Activated CD4-positive, alpha-beta T cell treated with anti-CD3 and anti-CD28 coated beads, Interleukin-2, amount 50 U/mL, for 16 hours (primary cell): ENCODE data around the gene STK31.
"Not testable (repeated sequence)": the region's sequence is repeated elsewhere in the genome, so short reads cannot be mapped to it uniquely, and the experiment has no call there.

Experiments used
- DNase-seq: peaks from one replicate; pipeline ENCODE4 v3.0.0-alpha.2; 2020

Gene STK31, protein sequence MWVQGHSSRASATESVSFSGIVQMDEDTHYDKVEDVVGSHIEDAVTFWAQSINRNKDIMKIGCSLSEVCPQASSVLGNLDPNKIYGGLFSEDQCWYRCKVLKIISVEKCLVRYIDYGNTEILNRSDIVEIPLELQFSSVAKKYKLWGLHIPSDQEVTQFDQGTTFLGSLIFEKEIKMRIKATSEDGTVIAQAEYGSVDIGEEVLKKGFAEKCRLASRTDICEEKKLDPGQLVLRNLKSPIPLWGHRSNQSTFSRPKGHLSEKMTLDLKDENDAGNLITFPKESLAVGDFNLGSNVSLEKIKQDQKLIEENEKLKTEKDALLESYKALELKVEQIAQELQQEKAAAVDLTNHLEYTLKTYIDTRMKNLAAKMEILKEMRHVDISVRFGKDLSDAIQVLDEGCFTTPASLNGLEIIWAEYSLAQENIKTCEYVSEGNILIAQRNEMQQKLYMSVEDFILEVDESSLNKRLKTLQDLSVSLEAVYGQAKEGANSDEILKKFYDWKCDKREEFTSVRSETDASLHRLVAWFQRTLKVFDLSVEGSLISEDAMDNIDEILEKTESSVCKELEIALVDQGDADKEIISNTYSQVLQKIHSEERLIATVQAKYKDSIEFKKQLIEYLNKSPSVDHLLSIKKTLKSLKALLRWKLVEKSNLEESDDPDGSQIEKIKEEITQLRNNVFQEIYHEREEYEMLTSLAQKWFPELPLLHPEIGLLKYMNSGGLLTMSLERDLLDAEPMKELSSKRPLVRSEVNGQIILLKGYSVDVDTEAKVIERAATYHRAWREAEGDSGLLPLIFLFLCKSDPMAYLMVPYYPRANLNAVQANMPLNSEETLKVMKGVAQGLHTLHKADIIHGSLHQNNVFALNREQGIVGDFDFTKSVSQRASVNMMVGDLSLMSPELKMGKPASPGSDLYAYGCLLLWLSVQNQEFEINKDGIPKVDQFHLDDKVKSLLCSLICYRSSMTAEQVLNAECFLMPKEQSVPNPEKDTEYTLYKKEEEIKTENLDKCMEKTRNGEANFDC

DNA sequence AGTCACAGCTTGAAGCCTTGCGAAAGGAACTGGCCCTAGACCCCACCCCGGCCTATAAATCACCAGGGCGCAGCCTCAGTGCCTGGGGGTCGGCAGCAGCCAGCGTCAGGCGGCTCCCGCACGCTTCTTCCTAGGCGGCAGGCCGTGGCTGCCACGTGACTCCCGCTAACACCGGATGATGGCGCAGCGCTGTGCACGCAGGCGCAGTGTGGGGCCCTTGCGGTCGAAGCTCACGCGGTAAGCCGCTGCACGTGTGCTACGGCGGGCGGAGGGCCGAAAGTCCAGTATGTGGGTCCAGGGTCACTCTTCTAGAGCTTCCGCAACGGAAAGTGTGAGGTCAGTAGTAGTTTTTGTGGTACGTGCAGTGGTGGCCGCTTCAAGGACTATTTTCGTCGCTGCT, at the start of gene STK31:
TSS of gene STK31 (plus strand) at position 220 of the 400 bp plus-strand sequence. CDS start at position 287, 67 bp downstream.
- no peak for DNase-seq

DNA sequence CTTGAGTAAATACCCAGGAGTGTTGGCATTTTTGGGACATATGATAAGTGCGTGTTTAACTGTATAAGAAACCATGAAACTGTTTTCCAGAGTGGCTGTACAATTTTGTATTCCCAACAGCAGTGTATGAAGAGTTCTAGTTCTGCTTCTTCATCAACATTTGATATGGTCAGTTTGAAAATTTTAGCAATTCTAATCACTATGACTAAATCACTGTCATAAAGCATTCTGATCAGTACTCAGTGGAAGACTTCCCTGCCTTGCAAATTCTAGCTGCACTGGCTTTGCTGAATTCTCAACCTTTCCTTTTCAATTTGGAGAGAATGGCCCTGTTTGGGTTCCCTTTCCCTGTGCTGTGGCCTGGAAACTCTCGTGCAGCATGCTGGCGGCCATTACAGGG, 48.6 kb upstream of the STK31 start:
- DNase-seq = no peak

DNA sequence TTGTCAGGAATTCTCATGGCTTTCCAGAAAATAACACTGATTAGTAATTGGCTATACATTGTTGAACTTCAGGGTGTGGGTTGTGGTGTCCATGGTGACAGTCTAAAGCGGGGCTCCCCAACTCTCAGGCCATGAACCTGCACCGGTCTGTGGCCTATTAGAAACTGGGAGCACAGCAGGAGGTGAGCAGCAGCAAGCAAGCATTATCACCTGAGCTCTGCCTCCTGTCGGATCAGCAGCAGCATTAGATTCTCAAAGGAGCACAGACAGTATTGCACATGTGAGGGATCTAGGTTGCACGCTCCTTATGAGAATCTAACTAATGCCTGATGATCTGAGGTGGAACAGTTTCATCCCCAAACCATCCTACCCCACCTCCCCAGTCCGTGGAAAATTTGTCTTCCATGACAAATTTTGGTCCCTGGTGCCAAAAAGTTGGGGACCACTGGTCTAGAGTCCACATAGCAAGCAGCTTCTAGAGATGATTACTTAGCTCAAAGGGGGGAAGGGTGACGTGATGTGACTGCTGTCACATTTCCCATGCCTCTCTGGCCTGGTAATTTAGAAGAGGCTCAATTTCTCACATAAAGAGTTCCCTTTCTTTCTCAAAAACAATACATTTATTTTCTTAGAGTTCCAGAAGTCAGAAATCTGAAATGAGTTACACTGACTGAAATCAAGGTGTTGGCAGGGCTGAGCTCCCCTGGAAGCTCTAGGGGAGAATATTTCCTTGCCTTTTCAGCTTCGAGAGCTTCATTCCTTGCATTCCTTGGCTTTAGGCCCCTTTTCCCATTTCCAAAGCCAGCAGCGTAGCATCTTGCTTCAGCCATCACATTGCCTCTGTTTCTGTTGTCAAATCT, 47.7 kb upstream of the STK31 start:
- DNase-seq = no peak

DNA sequence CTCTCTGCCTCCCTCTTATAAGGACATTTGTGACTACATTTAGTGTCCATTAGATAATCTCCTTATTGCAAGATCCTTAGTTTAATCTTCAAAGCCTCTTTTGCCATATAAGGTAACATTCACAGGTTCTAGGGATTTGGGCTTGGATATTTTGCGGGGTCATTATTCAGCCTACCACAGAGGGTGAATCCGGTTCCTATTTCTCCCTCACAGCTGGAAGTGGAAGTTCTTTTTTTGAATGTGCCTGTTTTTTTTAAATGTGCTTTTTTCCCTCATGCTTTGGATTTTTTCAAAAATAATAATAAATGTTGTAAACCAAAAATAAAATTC, 47.1 kb upstream of the STK31 start:
- no peak for DNase-seq

DNA sequence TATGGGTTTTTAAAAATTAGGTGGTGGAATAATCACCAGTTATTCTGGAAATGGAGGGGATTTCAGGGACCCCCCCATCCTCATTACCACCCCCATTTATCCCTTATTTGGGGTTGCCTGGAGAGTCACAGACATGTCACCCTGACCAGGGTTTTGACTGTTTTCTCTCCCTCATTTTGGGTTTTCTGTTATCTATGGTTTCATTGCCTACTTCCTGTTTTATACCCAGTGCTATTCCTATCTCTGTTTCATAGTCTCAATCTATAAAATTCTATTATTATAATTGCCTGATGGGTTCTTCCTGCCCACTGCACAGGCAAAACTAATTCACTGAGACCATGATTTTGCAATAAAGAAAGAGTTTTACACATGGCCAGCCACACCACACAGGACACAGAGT, 45.9 kb upstream of the STK31 start:
- DNase-seq = no peak

DNA sequence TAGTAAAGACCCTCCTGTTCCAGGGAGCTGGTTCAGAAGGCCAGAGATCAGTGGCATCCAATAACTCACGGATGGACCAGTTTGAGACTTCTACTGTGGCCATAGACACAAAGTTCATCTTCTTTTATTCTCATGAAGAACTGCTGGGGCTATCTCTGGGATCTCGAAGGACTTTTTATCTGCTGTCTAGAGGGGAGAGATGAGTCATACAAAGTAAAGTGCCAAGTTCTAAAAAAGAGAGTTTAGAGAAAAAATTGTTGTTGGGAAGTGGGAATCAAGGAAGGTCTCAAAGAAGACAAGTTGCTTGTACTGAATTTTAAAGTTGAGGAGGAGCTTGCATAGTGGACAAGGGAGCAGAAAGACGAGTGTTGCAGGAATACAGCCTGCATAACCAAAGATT, 38.0 kb upstream of the STK31 start:
- no peak for DNase-seq

DNA sequence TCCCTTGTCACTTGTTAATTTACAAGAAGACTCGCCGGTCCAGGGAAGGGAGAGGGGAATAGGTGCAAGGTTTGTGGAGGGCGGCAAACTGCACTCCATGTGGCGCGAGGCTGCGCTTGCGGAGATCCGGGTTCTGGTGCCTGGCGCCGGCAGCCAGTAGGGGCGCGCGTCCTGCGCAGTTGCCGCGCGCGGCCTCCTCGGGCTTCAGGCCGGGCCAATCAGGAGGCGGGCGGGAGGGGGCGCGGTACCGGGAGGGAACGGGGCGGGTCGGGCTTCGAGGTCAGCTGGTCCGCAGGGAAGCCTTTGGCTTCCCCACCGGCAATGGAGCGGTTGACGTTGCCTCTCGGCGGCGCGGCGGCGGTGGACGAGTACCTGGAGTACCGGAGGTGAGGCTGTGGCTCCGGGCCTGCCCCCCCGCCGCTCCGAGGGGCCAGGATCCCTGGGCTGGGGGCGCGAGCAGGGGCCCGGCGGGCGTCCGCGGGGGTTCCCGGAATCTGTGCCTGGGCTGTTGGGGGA, 30.1 kb upstream of the STK31 start, which contains the start of gene FAM221A:
TSS of gene FAM221A (plus strand) at position 302 of the 516 bp plus-strand sequence. CDS start at position 322, 20 bp downstream.
- peak; percentile 82 for DNase-seq

DNA sequence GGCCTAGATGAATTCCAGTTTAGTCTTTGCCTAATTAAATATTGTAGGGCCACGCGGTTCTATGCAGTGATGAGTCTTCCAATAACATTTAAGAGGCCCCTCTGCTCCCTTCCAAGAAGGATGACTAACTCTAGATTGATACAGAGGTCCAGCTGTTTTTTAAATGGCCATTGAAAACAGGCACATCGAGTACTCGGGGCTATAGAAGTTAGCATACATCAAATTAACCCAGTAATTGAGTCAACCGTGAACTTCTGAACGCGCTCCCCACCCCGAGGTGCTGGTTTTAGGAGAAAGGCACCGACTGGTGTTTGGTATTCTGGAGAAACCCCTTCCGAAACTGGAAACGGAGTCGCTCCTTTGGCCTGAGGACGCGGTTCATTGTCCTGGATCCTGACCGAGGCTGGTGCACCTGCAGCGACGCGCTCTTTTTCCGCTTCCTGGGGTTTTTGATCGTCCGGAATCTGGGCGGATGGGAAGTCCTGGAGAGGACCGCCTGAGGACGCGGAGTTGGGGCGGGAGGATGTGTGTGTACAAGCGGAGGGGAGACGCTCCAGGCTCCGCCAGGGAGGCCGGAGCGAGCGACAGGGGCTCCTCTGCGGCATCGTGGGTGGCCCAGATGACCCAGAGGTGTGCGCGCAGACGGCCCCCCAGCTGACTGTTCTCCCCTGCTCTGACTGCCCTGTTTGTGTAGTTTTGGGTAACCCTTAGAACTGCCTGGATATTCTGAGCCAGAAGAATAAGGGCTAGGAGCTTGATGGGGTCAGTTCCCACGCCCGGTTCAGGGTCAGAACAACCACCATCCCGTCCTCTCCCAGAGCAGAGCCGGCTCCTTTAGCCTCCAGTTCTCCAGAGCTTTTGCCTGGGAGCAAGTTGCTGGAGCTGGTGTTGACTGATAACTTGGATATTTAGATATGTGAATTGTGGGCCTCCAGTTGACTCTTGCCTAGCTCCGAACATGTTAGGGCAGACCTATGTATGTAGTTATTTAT, 29.3 kb upstream of the STK31 start:
- DNase-seq = peak; percentile 50

DNA sequence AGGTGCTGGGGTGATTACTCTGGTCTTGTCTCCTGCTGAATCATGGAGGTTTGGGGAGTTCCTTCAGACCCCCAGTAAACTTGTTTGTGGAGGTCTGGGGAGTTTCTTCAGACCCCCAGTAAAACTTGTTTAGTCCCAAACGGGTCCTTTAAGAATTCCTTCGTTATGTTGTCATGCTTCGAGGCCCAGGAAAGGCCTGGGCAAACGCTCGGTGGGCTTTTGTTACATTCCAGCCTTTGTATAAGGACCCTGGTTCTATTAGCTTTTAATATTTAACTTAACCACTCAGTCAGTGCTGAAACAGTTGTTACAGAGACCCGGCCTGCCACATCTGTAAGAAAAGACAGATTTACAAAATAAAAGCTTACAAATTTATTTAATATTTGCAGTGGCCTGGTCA, 26.0 kb upstream of the STK31 start:
- DNase-seq = not testable (repeated sequence)

DNA sequence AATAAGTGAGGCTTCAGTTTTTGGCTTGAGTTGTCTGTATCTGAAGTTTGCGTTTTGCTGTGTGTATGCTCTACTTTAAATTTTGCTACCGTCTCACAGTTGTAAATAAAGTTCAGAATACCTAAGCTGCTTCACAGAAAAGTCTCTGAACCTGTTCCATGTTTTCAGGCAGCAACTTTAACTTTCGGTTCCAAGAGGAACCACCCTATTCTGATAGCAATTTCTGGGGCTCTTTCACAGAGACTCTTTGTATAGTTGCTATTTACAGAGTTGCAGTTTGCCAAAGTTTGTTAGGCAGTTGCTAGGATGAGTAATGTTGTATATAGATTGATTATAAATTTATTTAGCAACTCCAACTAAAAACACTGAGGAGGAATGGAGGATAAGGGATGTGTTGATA, 24.3 kb upstream of the STK31 start:
- DNase-seq = no peak

DNA sequence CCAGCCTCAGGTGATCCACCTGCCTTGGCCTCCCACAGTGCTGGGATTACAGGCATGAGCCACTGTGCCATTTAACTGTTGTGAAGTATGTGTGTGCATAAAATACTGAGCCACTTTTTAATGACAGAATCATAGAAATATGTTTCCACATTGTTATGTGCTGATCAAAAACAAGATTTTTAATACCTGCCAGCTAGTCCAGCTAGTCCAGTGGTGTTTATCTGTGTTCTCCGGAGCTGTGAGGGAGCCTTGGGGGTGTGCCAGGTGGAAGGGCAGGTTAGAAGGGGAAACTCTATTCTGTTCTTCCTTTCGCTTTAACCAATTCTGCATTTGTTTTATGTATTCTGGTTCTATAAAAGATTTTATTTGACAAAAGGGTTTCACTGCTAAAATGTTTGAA, 23.0 kb upstream of the STK31 start:
- no peak for DNase-seq

DNA sequence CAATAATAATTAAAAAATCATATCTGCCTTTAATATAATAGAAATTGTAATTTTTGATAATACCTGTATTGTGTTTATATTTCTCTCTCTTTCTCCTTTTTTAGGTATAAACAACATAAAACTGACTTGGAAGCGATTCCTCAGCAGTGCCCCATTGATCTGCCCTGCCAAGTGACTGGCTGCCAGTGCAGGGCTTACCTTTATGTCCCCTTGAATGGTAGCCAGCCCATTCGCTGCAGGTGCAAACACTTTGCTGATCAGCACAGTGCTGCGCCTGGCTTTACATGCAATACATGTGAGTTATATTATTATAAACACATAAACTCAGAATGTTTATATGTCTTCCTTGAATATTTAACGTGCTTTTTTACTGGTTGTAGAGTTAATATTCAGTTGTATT, 20.9 kb upstream of the STK31 start:
- DNase-seq = no peak

DNA sequence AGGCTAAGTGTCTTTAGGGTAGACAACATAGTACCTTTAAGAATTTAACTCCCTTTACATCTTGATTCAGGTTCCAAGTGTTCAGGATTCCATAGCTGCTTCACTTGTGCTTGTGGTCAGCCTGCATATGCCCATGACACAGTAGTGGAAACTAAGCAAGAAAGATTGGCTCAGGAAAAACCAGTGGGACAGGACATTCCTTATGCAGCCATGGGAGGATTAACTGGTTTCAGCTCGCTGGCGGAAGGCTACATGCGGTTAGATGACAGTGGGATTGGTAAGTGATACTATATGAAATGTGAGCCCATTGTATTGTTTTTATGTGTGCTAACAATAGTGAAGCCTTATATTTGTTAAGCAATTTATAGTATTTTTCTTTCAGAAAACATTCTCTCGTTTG, 18.7 kb upstream of the STK31 start:
- no peak for DNase-seq

DNA sequence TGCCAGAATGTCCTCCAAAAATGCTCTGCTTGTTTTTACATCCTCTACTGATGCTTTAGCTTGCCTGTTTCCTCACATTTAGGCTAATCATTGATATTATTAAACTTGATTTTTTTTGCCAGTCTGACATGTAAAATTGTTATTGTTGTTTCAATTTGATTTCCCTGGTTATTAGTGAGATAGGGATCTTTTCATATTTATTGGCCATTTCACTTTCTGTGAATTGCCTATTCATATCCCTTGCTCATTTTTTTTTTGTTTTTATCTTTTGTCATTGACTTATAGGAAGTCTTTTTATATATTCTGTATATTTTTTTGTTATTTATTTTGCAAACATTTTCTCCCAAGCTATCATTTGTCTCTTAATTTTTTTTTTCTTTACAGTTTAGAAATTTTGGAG, 16.8 kb upstream of the STK31 start:
- no peak for DNase-seq

DNA sequence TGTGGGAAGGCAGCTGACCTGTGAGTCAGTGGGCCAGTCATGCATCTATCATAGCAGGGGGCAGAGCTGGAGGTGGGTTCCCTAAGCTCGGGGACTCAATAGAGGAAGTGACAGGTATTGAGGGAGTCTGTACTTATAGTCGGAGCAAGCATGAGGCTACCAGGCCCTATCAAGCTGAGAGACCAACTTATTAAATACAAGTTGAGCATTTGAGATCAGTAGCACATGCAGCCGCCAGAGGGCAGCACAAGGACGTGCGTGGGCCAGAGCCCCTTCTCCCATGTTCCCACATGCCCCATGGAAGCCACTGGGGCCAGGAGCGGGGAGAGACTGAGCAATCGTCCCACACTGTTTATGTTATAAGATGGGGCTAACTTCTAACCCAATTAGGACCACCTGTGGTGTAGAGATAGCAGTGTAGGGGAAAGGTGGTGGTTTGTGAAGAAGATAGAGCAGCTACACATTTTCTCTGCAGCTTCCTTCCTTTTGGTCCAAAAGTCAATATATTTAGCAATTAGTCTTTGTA, 13.0 kb upstream of the STK31 start:
- peak; percentile 56 for DNase-seq

DNA sequence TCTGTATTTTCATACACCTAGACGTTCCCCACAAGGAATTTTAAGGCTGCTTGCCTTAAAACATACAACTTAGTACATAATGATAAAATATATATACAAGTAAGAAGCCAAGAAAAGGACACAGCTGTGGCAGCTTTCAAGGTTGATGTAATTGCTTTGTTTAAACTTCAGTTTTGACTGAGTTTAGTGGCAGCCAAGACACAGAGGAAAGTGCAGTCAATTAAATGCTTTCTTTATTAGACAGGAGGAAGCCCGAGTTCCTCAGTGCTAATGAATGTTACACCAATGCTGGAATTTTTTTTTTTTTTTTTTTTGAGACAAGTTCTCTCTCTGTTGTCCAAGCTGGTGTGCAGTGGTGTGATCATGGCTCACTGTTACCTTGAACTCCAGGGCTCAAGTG, 11.2 kb upstream of the STK31 start:
- no peak for DNase-seq

DNA sequence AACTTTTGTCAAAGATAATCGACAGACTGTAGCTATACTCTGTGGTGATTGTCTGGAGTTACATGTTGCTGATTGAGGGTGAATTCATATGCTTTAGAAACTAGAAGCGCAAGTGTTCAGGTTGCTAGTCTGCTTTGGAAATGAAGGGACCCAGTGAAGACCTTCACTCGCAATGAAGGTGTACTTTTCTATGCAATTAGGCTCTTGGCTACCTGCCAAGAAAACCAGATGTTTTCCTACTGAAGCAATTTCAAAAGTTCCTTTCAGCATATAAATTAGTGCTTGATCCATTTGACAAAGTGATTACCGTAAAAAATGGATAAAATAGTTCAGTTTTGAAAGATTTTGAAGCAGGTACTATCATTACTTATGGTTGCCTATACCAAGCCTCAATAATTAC, 10.0 kb upstream of the STK31 start:
- no peak for DNase-seq

DNA sequence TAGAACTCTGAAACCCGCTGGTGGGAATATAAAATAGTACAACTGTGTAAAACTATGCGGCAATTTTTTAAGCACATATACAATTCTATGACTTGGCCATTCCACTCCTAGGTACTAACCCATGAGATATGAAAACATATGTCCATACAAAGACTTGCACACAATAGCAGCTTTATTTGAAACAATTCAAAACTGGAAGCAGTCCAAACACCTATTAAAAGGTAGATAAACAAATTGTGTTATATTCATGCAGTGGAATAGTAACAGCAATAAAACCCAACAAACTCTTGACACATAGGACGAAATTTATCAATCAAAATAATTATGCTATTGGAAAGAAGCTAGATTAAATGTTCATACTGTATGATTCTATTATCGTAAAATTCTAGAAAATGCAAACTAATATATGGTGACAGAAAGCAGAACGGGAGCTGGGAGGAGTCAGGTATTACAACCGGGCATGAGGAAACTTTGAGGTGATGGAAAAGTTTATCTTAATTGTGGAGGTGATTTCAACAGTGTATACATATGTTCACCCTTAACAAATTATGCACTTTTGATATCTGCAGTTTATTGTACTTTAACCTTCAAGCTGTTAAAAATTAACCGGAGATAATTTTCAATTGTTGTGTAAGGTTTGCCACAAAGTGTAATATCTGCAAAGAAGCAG, 803 bp upstream of the STK31 start:
- DNase-seq = no peak

DNA sequence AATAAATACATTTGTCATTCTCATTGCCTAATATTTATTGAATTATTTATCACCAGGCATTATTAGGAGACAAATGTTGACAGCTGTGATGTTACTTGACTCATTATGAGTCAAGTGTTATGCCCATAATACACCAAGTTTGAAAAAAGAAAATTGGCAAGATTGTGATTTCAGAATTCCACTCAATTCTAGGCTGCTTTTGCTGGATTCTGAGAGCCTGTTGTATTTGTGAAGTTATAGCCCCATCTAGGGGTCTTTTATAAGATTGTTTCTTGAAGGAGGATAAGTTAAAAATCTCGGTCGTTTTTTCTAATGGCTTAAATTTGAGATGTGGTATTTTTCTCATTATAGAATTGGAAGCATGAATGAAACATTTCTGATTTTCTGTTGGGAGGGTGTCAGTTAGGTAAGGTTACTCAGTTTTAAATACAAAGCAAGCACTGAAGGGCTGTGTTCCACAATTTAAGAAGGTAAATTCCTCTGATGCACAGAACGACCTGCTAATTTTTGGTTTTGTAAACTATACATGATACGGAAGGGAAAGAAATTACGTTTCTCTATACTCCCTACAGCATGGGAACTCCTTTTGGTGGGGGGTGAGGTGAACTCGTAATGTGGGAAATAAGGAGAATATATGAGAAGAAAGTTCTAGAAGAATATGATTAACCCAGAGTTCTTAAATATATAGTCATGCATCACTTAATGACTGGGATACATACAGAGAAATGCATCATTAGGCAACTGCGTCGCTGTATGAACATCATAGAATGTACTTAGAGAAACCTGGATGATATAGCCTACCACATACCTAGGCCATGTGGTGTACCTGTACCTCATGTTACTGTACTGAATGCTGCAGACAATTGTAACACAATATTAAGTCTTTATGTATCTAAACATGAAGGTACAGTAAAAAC, 2.6 kb downstream of the STK31 start:
- DNase-seq = peak; percentile 39
